ENCODE data around the gene EYA2.

DNA sequence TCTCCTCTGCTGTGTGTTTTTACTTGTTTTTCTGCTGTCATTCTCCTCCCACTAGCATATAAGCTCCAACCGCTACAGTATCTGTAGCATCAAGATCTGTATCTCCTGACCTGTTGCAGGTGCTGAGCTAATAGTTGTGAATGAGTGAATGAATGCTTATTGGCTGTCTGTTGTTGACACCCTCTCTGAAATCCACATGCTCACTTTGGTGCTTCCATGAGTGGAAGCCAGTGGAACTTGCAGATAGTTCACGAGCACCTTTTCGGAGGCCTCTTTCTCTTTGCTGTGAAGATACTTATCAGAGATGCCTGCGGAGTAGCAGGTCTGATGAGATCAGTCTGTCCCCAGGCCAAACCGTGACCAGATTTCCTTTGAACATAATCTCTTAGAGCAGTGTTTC lies 117.3 kb downstream of the EYA2 start:
- TF ChIP-seq EZH2 (IDR thresholded peaks at IDR 0.05; ENCODE audit: insufficient read depth, poor library complexity, severe bottlenecking), result no peak
- no peak for TF ChIP-seq EZH2phosphoT487 (IDR thresholded peaks at IDR 0.05; ENCODE audit: insufficient read depth, low read depth)

Data from GM23248 (cell line).